NCI-H146 (cell line): ENCODE results near the gene HDAC9.

Experiments used
- DNase-seq: peaks from one replicate; lab custom pipeline; 2025; lab: John Stamatoyannopoulos, UW

Gene HDAC9

DNA sequence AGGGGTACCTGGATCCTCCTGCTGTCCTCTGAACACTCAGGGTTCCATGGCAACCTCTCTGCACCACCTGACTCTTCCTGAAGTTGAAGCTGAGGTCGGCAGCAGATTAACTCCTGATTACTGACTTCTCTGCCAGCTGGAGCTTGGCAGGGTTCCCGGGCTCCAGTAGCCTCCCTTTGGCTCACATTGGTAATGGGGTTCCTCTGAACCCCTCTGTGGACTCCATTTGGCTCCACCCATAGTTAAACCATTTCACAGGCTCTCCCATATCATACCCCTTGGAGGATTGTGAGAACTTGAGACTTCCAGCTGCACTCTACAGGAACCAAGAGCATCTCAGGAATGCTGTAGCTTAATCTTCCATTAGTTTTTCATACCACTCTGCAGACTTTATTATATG is 292.5 kb downstream of the HDAC9 start:
- DNase-seq, result no peak

GRCh38 chr7:18792871-18793595 is 297.5 kb downstream of the HDAC9 start:
- no peak for DNase-seq

DNA sequence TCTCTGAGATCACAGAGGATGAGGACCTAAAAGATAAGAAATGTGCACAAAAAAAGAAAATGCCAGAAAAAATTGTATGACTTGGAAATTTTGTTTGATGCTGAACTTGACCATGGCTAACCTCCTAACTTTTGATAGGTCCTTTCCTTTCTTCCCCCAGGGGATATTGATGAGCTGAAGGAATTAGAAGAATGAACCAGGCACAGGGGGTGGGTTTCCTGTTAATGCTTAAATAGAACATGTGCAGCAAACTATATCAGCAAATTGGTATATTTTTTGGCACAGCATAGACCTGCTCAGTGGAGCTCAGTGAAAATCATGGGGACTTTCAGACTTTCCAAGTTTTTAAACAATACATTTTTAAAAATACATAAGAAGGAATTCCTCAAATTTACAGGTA is 300.7 kb downstream of the HDAC9 start:
- DNase-seq, result no peak

DNA sequence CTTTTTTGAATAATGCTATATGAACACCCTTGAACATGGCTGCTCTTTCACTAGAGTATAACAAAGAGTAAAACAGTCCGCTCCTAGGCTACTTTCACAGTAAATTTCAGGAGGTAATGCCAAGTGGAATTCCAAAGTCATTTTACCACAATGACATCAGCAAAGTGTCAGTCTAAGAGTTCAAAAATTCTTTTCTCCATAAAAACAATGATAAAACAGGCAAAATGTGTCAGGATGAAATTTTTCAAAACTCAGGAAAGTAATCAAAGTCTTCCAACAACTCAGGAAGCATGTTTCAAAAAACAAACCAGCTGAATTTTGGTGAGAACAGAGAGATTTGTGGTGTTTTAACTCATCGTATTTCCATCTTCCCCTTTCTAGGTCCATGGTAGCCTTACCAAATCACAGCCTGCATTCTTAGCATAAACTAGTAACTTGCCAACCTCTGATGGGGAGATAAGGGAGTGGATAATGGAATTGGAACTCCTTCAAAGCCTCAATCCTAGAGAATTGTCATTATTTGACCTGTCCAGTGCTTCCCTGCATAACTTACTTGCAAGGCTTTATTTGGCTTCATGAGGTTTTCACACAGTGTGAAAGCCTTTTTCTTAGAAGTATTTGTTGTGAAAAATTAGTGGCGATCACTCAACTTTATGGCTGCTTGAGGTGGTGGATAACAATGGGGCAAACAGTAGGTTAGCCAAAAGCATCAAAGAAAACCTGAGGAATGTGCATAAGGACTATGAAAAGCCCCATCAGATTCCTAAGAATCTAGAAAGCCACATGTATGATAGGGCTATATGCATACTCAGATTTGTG is 302.7 kb downstream of the HDAC9 start:
- no peak for DNase-seq

- no peak for DNase-seq
Observed at GRCh38 chr7:18799899-18800298, 304.4 kb downstream of the HDAC9 start.

GRCh38 chr7:18803923-18804322 is 308.4 kb downstream of the HDAC9 start:
- no peak for DNase-seq

DNA sequence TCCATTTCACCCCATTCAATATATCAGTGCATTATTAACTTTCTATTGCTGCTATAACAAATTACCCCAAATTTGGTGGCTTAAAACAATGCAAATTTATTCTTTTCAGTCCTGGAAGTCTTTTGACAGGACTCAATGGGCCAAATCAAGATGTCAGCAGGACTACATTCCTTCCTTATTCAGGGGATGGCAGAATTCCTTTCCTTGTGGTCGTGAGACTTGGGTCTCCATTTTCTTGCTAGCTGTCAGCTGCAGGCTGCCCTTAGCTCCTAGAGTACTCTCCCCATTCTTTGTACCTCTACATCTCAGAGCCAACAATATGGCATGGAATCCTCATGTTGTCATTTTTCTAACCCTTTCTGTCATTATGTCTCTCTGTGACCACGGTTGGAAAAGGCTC is 310.6 kb downstream of the HDAC9 start:
- no peak for DNase-seq

- DNase-seq, result no peak
Observed at GRCh38 chr7:18808026-18808425, 312.5 kb downstream of the HDAC9 start.

DNA sequence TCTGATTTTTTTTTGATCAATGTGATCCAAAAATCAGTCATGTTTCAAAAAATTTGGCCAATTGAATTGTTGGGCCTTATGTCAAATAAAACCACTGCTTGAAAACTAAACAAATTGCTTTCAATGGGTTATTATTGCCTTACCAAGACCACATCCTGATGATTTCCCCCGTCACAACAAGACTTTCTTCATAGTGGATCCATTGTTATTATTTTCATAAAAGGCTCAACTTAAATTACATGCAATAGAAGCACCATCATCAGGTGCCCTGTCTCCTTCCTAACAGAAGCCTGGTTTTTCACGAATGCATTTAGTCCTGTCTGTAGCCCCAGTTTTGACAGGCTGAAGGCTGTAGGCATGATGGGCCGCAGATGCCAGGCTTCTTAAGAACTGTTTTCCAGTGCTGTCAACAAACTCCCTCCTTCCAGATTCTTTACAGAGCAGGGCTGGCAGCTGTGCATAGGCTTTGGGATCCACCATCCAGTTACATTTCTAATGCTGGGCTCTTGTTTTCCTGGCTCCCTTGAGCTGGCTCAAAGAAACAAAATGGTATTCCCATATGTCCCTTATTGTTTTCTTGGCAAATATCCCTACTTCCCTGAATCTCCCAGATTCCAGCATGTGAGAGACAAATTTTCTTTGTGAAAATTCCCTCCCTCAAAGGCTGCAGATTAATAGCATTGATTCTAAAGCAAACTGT is 319.9 kb downstream of the HDAC9 start:
- DNase-seq, result no peak

GRCh38 chr7:18820981-18821380 is 325.4 kb downstream of the HDAC9 start:
- DNase-seq, result no peak

- no peak for DNase-seq
Observed at GRCh38 chr7:18821554-18821953, 326.0 kb downstream of the HDAC9 start.

- peak; percentile 2 for DNase-seq
Observed at GRCh38 chr7:18824157-18824556, 328.6 kb downstream of the HDAC9 start.

GRCh38 chr7:18828260-18828993 is 332.9 kb downstream of the HDAC9 start:
- no peak for DNase-seq

- no peak for DNase-seq
Observed at GRCh38 chr7:18828994-18829857, 333.7 kb downstream of the HDAC9 start.

DNA sequence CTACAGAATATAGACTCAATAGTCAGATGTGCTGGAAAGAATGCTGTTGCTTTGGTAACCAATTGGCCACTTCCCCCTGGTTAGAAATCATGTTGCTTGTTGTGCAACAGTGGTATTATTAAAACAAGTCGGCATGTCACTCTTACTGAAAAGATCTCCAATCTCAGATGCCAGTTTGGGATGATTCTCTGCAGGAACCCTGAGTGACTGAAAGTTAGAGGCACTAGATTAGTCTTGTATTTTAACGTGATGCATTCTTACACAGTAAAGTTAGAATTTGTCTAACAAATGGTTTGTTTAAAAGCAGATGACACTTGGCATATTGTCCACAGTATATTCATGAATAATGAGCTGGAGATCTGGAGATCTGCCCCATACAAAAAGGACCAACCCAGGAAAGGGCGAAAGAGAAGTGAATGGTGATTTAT is 334.3 kb downstream of the HDAC9 start:
- no peak for DNase-seq

GRCh38 chr7:18831419-18831818 is 335.9 kb downstream of the HDAC9 start:
- DNase-seq, result no peak

- no peak for DNase-seq
Observed at GRCh38 chr7:18831943-18832342, 336.4 kb downstream of the HDAC9 start.

DNA sequence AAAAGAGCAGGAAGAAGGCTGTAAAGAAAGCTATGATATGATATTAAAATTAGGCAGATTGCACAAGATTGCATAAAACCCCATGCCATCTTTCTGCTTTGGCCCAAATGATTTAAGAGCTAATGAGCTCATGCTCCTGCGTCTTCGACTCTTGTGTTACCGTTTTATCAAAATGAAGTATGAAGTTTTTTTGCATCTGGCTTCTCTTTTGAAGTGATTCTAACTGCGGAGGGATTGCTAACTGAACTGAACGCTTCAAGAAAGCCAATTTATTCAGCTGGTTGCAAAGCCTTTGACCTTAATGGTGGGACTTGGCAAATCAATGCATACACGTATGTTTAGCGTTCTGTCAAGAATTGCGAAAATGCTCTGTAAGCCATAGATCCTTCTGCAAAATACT is 339.0 kb downstream of the HDAC9 start:
- no peak for DNase-seq

GRCh38 chr7:18835001-18835690 is 339.6 kb downstream of the HDAC9 start:
- no peak for DNase-seq

- no peak for DNase-seq
Observed at GRCh38 chr7:18843979-18844378, 348.4 kb downstream of the HDAC9 start.

DNA sequence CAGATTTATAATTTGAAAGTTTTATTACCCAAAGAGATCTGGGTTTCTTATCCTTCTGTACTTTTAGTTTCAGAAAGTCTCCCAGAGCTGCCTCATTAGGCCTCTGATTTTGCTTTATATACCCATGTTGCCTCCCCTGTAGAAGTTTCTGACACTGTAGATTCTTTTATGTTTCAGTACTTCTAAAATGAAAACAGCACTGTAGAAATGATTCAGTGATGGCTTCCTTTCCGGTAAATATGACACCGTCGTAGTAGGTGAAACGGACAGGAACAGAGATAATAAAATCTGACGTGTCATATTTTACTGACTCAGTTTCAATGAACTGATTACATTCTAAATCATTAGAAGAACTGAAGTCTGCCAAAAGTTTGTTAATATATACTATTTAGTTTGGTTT is 349.2 kb downstream of the HDAC9 start:
- no peak for DNase-seq
